ENCODE results near the gene LRMDA. TPM values are rescaled to one million over a fixed set of nuclear protein-coding genes. Genes with fewer than 3 reads are reported as not detected.
A peak's percentile ranks its signal among the peaks of the same experiment; 100 is the strongest.

Gene LRMDA
- total RNA-seq, 1 donor from 2014 or later, result 18.7 TPM

- Histone ChIP-seq H3K4me3 (ENCODE audit: low read depth, low read length) (no peak overlapping the region), H3K36me3 (ENCODE audit: control insufficient read depth, insufficient read depth, low read length) (no peaks in the 10 kb centered on the region), H3K27me3 (ENCODE audit: control insufficient read depth, insufficient read depth, low read length) (no peaks in the 10 kb centered on the region)
- TF ChIP-seq CTCF (IDR thresholded peaks at IDR 0.05; ENCODE audit: insufficient read depth, low read length, poor library complexity, severe bottlenecking), result no peak
- no peak for DNase-seq (ENCODE audit: low read depth)
Measured at GRCh38 chr10:76201962-76202361, 770.5 kb downstream of the LRMDA start.

DNA sequence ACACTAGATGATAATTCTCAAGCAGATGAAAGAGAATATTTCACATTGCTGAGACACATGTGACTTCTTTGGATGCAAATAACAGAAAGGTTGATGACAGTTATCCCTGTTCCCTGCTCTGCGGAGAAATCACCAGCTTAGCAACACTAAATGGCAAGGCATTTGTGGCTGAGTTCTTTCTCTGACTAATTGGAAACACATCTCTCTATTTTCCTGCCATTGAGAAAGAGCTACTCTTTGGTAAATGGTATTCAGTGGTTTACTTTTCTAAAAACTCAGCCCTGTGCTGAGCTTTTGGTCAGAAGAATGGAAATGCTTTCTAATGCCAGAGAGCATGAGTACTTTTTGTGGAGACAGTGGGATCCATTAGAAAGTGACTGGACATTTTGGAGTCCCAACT is 771.4 kb downstream of the LRMDA start:
- Histone ChIP-seq H3K4me3 (ENCODE audit: low read depth, low read length) (no peak overlapping the region), H3K27me3 (ENCODE audit: control insufficient read depth, insufficient read depth, low read length) (no peaks in the 10 kb centered on the region), H3K36me3 (ENCODE audit: control insufficient read depth, insufficient read depth, low read length) (no peaks in the 10 kb centered on the region)
- no peak for DNase-seq (ENCODE audit: low read depth)
- no peak for TF ChIP-seq CTCF (IDR thresholded peaks at IDR 0.05; ENCODE audit: insufficient read depth, low read length, poor library complexity, severe bottlenecking)

GRCh38 chr10:76205361-76205760 is 773.9 kb downstream of the LRMDA start:
- no peak for TF ChIP-seq CTCF (IDR thresholded peaks at IDR 0.05; ENCODE audit: insufficient read depth, low read length, poor library complexity, severe bottlenecking)
- Histone ChIP-seq H3K27me3 (ENCODE audit: control insufficient read depth, insufficient read depth, low read length) (no peaks in the 10 kb centered on the region), H3K4me3 (ENCODE audit: low read depth, low read length) (no peak overlapping the region), H3K36me3 (ENCODE audit: control insufficient read depth, insufficient read depth, low read length) (no peaks in the 10 kb centered on the region)
- DNase-seq (ENCODE audit: low read depth), result no peak

GRCh38 chr10:76206797-76207352 is 775.5 kb downstream of the LRMDA start:
- no peak for TF ChIP-seq CTCF (IDR thresholded peaks at IDR 0.05; ENCODE audit: insufficient read depth, low read length, poor library complexity, severe bottlenecking)
- H3K4me3 ChIP-seq (ENCODE audit: low read depth, low read length), result no peak overlapping the region
- H3K36me3 ChIP-seq (ENCODE audit: control insufficient read depth, insufficient read depth, low read length), result no peaks in the 10 kb centered on the region
- H3K27me3 ChIP-seq (ENCODE audit: control insufficient read depth, insufficient read depth, low read length), result no peaks in the 10 kb centered on the region
- DNase-seq (ENCODE audit: low read depth), result no peak

GRCh38 chr10:76209135-76209534 is 777.7 kb downstream of the LRMDA start:
- peak; percentile 32 for DNase-seq (ENCODE audit: low read depth)
- no peaks in the 10 kb centered on the region for H3K27me3 ChIP-seq (ENCODE audit: control insufficient read depth, insufficient read depth, low read length)
- H3K4me3 ChIP-seq (ENCODE audit: low read depth, low read length), result no peak overlapping the region
- no peak for TF ChIP-seq CTCF (IDR thresholded peaks at IDR 0.05; ENCODE audit: insufficient read depth, low read length, poor library complexity, severe bottlenecking)
- H3K36me3 ChIP-seq (ENCODE audit: control insufficient read depth, insufficient read depth, low read length), result no peaks in the 10 kb centered on the region

DNA sequence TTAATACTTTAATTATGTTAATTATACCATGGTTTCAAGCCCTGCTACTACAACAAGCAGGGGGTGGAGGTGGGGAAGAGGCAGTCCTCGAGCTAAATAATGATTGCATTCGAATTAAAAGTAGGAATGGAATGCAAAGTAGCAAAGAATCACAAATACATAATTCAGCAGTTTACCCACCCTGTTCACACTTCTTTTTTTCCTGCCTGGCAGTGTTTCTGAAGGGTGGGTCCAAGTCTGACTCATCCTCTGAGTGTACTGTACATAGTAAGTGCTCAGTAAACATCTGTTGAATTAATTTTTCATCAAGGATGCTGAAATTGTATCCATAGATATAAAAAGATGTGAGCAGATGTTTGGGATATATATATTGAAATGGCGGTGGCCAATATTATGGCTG is 778.8 kb downstream of the LRMDA start:
- Histone ChIP-seq H3K27me3 (ENCODE audit: control insufficient read depth, insufficient read depth, low read length) (no peaks in the 10 kb centered on the region), H3K36me3 (ENCODE audit: control insufficient read depth, insufficient read depth, low read length) (no peaks in the 10 kb centered on the region), H3K4me3 (ENCODE audit: low read depth, low read length) (no peak overlapping the region)
- DNase-seq (ENCODE audit: low read depth), result no peak
- TF ChIP-seq CTCF (IDR thresholded peaks at IDR 0.05; ENCODE audit: insufficient read depth, low read length, poor library complexity, severe bottlenecking), result no peak
